Psoas muscle (tissue), 8 donors: ENCODE results near the gene SLC44A2. TPM values are rescaled to one million over a fixed set of nuclear protein-coding genes. Genes with fewer than 3 reads are reported as not detected.

Experiments
- ATAC-seq, 4 donors: fragments of 200-7000 bp; cut with Tn5 transposase; one replicate each; pipeline ENCODE4 v1.9.1; 2020; ENCODE audit warnings: moderate library complexity in 3 of 4, mild to moderate bottlenecking in 2 of 4
- DNase-seq, 2 donors: peaks; one replicate each; pipeline ENCODE4 v3.0.0-alpha.2; 2020
- H3K27ac ChIP-seq: fragments of 200-600 bp; one replicate; pipeline ENCODE4 v1.8.0; 2022
- H3K27me3 ChIP-seq, 3 donors: fragments of 200-600 bp in 1 of 3; one replicate each; pipeline versions ENCODE4 v1.6.1 to v1.8.0; 2013 to 2022; ENCODE audit warnings: low read length in 2 of 3, mild to moderate bottlenecking in 2 of 3, moderate library complexity in 1 of 3; ENCODE audit not compliant: insufficient read depth in 3 of 3
- H3K36me3 ChIP-seq, 2 donors: fragments of 200-600 bp in 1 of 2; one replicate each; pipeline versions ENCODE4 v1.6.1 to v1.8.0; 2013 to 2022; ENCODE audit warnings: low read depth in 1 of 2, mild to moderate bottlenecking in 1 of 2, moderate library complexity in 1 of 2; ENCODE audit not compliant: insufficient read depth in 1 of 2
- H3K4me1 ChIP-seq: fragments of 200-600 bp; one replicate; pipeline ENCODE4 v1.8.0; 2022
- H3K4me3 ChIP-seq: fragments of 200-600 bp; one replicate; pipeline ENCODE4 v1.8.0; 2022; ENCODE audit warnings: mild to moderate bottlenecking
- H3K9me3 ChIP-seq: fragments of 200-600 bp; one replicate; pipeline ENCODE4 v1.8.0; 2022
- WGBS, 3 donors: extraction: QIAGEN DNeasy Blood & Tissue Kit; methylation state at CpG; one replicate each; pipeline versions ENCODE4 v1.1.6 to v1.1.7; 2013; 5-methylcytosine and 5-hydroxymethylcytosine counted together
- intact Hi-C, 2 donors: fragments of 100-400 bp; cut with DNase I; formaldehyde crosslinking; loops; one replicate each; pipeline versions ENCODE4 v1.11.0 to v1.14.2; 2022
- polyA plus RNA-seq, 3 donors: library from polyadenylated mRNA; stranded (reverse); fragments of 200-250 nt; gene quantifications; one replicate each; pipeline ENCODE4 v1.2.3, GENCODE V29; 2013
- total RNA-seq, 4 donors: library from RNA; stranded (reverse); fragmentation: NEBNext Ultra II Directional in 2 of 4; extraction: Animal tissue kit (Norgen Biotek cat#: 25700) in 2 of 4; gene quantifications; one replicate each; pipeline versions ENCODE4 v1.2.1 to v1.2.4, GENCODE V29; 2021 to 2023
- TF ChIP-seq, protein P1 (sequence below): fragments of 200-600 bp; IDR thresholded peaks from one replicate; pipeline ENCODE4 v1.8.0; 2022; ENCODE audit warnings: antibody characterized with exemption
- donor health status: healthy with polysubstance abuse.
- donor health status: DM: no; HTN: no; CAD: no; lungs with moderate emphysema.
- donor health status: Bipolar disorder and iron deficiency.
- donor health status: healthy.
- donor health status: DM: yes; HTN: yes; CAD: no.
- donor health status: DM: no; HTN: no; CAD: no.
- donor health status: DM: no; HTN: no; CAD: no.
- donor health status: DM: yes; HTN: yes; CAD: no.

The SLC44A2 gene
- total and polyA plus RNA-seq, 7 donors, result 36.3 to 104 (median 73.8) TPM

DNA sequence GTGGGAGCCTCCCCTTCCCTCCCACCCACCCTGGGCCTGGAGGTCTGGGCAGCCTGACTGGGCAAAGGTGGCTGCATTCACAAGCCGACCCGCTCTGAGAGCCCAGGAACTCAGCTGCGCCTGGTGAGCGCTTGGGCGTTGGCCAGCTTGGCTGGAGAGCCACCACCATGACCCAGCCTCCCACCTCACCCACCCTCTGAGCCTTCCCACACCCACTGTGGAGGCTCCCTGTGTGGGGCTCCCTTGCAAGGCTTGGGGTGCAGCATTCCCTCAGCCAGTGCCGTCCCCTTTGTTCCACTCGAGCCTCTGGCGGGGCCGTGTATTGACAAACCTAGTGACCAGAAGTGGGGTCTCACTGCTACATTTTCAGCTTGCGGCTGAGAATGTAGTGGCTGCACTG lies 60.8 kb downstream of the SLC44A2 start:
- Histone ChIP-seq H3K4me3 (no peak overlapping the region), H3K9me3 (no peaks in the 10 kb centered on the region), H3K4me1 (no peaks in the 10 kb centered on the region), H3K36me3 (peaks cover 12 to 99% of the 10 kb centered on the region in 2 donors), H3K27me3 (no peaks in the 10 kb centered on the region), H3K27ac (no peak overlapping the region)
- no peak for ATAC-seq
- WGBS, 3 donors, result 63 to 85% (median 73%) methylated on average over 9 to 10 of the region's 10 CpGs
- DNase-seq, result no peak
- intact Hi-C loops, result no loop called here
- TF ChIP-seq, protein P1, sequence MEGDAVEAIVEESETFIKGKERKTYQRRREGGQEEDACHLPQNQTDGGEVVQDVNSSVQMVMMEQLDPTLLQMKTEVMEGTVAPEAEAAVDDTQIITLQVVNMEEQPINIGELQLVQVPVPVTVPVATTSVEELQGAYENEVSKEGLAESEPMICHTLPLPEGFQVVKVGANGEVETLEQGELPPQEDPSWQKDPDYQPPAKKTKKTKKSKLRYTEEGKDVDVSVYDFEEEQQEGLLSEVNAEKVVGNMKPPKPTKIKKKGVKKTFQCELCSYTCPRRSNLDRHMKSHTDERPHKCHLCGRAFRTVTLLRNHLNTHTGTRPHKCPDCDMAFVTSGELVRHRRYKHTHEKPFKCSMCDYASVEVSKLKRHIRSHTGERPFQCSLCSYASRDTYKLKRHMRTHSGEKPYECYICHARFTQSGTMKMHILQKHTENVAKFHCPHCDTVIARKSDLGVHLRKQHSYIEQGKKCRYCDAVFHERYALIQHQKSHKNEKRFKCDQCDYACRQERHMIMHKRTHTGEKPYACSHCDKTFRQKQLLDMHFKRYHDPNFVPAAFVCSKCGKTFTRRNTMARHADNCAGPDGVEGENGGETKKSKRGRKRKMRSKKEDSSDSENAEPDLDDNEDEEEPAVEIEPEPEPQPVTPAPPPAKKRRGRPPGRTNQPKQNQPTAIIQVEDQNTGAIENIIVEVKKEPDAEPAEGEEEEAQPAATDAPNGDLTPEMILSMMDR, result no peak

DNA sequence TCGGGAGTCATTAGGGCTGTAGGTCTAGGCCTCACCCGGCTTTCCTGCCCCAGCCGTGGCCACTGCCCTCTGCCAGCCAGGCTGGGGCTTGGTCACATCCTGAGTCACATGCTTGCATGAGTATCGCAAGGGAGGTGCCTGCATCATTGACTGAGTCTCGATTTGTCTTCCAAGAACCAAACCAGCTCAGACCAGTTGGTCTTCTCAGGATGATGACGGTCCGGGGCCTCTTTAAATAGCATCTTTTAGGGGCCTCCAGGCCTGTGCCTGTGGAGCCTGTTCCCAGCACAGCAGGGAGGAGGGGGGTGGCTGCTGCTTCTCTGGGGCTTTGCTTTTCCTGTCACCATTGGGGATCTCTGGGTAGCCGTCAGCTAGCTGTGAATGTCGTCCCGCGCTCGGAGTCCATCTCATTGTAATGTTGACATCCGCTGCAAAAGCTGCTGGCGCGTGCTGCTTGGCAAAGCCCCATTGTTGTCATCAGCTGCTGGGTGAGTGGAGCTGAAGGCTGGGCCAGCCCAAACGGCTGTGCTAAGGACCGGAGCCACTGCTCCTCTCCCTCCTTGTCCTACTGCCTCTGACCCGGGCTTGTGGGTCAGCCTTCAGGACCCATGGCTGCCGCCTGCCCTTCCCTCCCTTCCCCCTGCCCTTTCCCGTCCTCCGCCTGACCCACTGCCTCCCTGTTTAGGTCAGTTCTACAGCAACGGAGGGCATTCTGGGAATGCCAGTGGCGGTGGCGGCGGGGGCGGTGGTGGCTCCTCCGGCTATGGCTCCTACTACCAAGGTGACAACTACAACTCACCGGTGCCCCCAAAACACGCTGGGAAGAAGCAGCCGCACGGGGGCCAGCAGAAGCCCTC lies 61.5 kb downstream of the SLC44A2 start:
- no peaks in the 10 kb centered on the region for H3K4me1 ChIP-seq
- peaks cover 8 to 99% of the 10 kb centered on the region in 2 donors for H3K36me3 ChIP-seq
- 55 to 74% (median 62%) methylated on average over 30 to 31 of the region's 31 CpGs for WGBS, 3 donors
- peak overlapping the region; percentile 16 for H3K27ac ChIP-seq
- ATAC-seq, result peak; percentile 12 to 42 (median 36)
- no peak for DNase-seq
- TF ChIP-seq, protein P1, result no peak
- H3K9me3 ChIP-seq, result no peaks in the 10 kb centered on the region
- intact Hi-C loops, result no loop called here
- no peaks in the 10 kb centered on the region for H3K27me3 ChIP-seq
- no peak overlapping the region for H3K4me3 ChIP-seq

DNA sequence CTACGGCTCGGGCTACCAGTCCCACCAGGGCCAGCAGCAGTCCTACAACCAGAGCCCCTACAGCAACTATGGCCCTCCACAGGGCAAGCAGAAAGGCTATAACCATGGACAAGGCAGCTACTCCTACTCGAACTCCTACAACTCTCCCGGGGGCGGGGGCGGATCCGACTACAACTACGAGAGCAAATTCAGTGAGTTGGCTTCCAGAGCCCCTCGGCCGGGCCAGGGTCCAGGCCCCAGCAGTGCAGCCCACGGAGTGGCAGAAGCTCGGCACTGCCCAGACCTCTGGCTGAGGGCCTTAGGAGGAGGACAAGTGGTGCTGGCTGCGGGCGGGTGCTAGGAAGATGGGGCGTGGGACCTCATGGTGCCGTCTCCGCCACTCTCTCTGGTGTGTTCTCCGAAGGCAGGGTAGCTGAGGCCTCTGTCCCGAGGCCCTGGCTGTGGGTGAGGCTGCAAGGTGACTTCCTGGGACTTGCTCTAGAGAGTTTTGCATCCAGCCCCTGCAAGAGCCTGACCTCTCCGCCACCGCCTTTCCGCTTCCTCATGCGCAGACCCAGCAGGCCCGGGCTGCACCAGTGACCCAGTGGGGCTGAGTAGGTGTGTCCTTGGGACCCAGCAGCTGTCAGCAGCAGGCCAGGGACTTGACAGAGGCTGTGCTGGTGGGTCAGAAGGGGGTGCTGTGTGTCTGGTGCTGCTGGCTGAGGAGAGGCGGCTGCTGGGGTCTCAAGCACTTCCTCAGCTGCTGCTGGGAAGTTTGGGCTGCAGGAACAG lies 62.4 kb downstream of the SLC44A2 start:
- H3K4me1 ChIP-seq, result no peaks in the 10 kb centered on the region
- no peaks in the 10 kb centered on the region for H3K27me3 ChIP-seq
- no peaks in the 10 kb centered on the region for H3K9me3 ChIP-seq
- no peak overlapping the region for H3K4me3 ChIP-seq
- intact Hi-C loops, result no loop called here
- DNase-seq (no peak), ATAC-seq (no peak)
- peaks cover 5 to 99% of the 10 kb centered on the region in 2 donors for H3K36me3 ChIP-seq
- WGBS, 3 donors, result 86 to 88% (median 87%) methylated on average over 24 to 25 of the region's 25 CpGs
- H3K27ac ChIP-seq, result no peak overlapping the region
- TF ChIP-seq, protein P1, result no peak

DNA sequence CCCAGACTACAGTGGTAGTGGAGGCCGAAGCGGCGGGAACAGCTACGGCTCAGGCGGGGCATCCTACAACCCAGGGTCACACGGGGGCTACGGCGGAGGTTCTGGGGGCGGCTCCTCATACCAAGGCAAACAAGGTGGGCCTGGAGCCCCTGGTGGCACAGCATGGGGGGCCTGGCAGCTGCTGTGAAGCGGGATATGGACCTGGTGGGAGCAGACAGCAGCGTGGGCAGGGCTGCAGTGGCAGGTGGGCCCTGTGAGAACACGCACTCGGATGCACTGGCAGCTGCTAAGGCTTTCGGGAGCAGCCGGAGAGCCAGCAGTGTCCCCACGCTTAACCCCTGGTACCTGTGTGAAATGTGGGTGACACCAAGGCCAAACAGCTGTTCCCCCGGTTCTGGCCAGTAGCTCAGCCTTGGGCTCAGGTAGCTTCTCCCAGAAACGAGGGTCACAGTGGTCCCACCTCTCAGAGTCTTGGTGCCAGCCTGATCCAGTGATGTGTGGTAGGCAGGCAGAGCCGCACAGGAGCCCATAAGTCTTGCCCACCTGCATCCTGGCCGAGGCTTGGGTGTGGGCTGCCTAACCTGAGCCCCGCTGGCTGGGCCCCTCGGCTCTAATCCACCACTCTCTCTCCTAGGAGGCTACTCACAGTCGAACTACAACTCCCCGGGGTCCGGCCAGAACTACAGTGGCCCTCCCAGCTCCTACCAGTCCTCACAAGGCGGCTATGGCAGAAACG lies 63.4 kb downstream of the SLC44A2 start:
- H3K36me3 ChIP-seq, result peaks cover 1 to 95% of the 10 kb centered on the region in 2 donors
- no peaks in the 10 kb centered on the region for H3K4me1 ChIP-seq
- 88 to 90% (median 90%) methylated on average over 24 to 27 of the region's 27 CpGs for WGBS, 3 donors
- no peaks in the 10 kb centered on the region for H3K9me3 ChIP-seq
- TF ChIP-seq, protein P1, result no peak
- H3K27ac ChIP-seq, result no peak overlapping the region
- no peaks in the 10 kb centered on the region for H3K27me3 ChIP-seq
- no peak overlapping the region for H3K4me3 ChIP-seq
- intact Hi-C loops, result no loop called here
- no peak for ATAC-seq
- no peak for DNase-seq
